Common myeloid progenitor, CD34-positive (primary cell): Measurements from ENCODE around the gene GNB1.

ENCODE experiments used
- CTCF ChIA-PET: fragments of 350-600 bp; sonication (Branson Sonifier 250); formaldehyde crosslinking; loops from one replicate; lab custom pipeline; 2021; ENCODE audit warnings: antibody characterized with exemption; lab: Charles Lee
- POLR2A ChIA-PET: fragments of 350-600 bp; sonication (Branson Sonifier 250); formaldehyde crosslinking; loops from one replicate; lab custom pipeline; 2021; ENCODE audit warnings: antibody characterized with exemption; lab: Charles Lee
- DNase-seq, 3 donors: peaks; one replicate each; pipeline versions ENCODE4 v3.0.0 to v3.0.0-alpha.2; 2013
- H3K27ac ChIP-seq, 2 experiments: 1 replicate in 1 of 2; 2 replicates in 1 of 2; pipeline ENCODE4 v1.7.0; 2013; ENCODE audit warnings: inconsistent platforms in 2 of 2, low read length in 2 of 2, mild to moderate bottlenecking in 2 of 2, low read depth in 1 of 2, moderate library complexity in 1 of 2; ENCODE audit not compliant: severe bottlenecking in 2 of 2, insufficient read depth in 1 of 2, poor library complexity in 1 of 2
- H3K27me3 ChIP-seq, 5 experiments: replicated peaks in 2 of 5; 1 replicate in 3 of 5; 2 replicates in 2 of 5; pipeline versions ENCODE4 v1.6.1 to v1.7.0; 2013; ENCODE audit warnings: low read length in 4 of 5, mild to moderate bottlenecking in 2 of 5, moderate library complexity in 2 of 5, inconsistent platforms in 1 of 5; ENCODE audit not compliant: insufficient read depth in 5 of 5, control insufficient read depth in 4 of 5
- H3K36me3 ChIP-seq, 4 experiments: 1 replicate in 2 of 4; 2 replicates in 2 of 4; pipeline versions ENCODE4 v1.6.1 to v1.7.0; 2013; ENCODE audit warnings: low read length in 3 of 4, control low read depth in 1 of 4, mild to moderate bottlenecking in 1 of 4; ENCODE audit not compliant: control insufficient read depth in 4 of 4, insufficient read depth in 4 of 4
- H3K4me1 ChIP-seq, 4 experiments: 1 replicate in 3 of 4; 2 replicates in 1 of 4; pipeline versions ENCODE4 v1.6.1 to v1.7.1; 2013; ENCODE audit warnings: low read length in 3 of 4, mild to moderate bottlenecking in 3 of 4, control low read depth in 1 of 4, inconsistent platforms in 1 of 4, moderate library complexity in 1 of 4; ENCODE audit not compliant: control insufficient read depth in 4 of 4, insufficient read depth in 4 of 4; ENCODE audit errors: control extremely low read depth in 1 of 4
- H3K4me3 ChIP-seq, 7 experiments: 1 replicate in 4 of 7; 2 replicates in 3 of 7; pipeline versions ENCODE4 v1.5.1 to v1.7.0; 2013; ENCODE audit warnings: mild to moderate bottlenecking in 7 of 7, low read length in 6 of 7, moderate library complexity in 6 of 7, inconsistent platforms in 2 of 7, low read depth in 2 of 7, control low read depth in 1 of 7; ENCODE audit not compliant: insufficient read depth in 4 of 7, control insufficient read depth in 1 of 7; ENCODE audit errors: extremely low read depth in 1 of 7
- H3K9me3 ChIP-seq, 5 experiments: 1 replicate in 4 of 5; 2 replicates in 1 of 5; pipeline versions ENCODE4 v1.6.1 to v1.7.1; 2013; ENCODE audit warnings: low read length in 4 of 5, mild to moderate bottlenecking in 2 of 5, inconsistent platforms in 1 of 5, low read depth in 1 of 5, moderate library complexity in 1 of 5; ENCODE audit not compliant: control insufficient read depth in 4 of 5, insufficient read depth in 2 of 5; ENCODE audit errors: control extremely low read depth in 1 of 5
- WGBS: methylation state at CpG from one replicate; pipeline ENCODE4 v1.1.5; 2013; ENCODE audit not compliant: insufficient coverage; 5-methylcytosine and 5-hydroxymethylcytosine counted together

Gene GNB1

DNA sequence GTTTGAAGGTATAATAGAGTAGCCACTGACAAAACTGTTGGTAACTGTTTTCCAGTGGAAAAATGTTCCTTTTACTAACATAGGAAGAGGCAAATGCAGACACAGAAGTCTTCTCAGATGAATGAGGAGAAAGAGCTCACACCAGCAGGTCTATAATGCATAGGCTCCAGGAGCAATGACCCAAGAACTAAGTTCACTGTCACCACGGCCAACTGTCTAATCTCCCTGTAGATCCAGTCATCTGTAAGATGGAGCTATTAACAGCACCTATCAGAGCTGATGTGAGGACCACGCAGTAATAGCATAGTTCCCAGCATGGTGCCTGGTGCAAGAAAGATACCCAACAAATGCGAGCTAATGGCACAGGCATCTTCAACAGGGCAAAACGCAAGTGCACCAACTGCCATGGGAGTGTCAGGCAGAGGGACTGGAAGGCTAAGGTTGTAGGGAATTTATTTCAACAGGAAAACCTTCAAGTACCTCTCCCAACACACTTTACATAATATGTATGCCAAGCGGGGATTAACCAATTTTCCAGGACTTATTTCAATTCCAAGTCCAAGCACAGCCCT lies 12.9 kb downstream of the GNB1 start:
- H3K4me1 ChIP-seq = peaks cover 0 to 32% (median 7%) of the 10 kb centered on the region in 4 experiments

GRCh38 chr1:1876335-1876930 lies 14.5 kb downstream of the GNB1 start:
- no peak overlapping the region for H3K27ac ChIP-seq
- no peak overlapping the region for H3K4me3 ChIP-seq
- POLR2A ChIA-PET = interaction anchor here (0.7 kb wide), 1 partner anchor 26 kb away, joined by 6 read pairs; no protein-coding TSS in a partner anchor
- H3K36me3 ChIP-seq = peaks cover 12 to 55% (median 27%) of the 10 kb centered on the region in 4 experiments
- H3K9me3 ChIP-seq = no peaks in the 10 kb centered on the region
- H3K4me1 ChIP-seq = peaks cover 0 to 28% (median 7%) of the 10 kb centered on the region in 4 experiments
- WGBS = 97% methylated on average over 6 of the region's 11 CpGs
- CTCF ChIA-PET = interaction anchor here (1.4 to 9.7 kb wide), 2 partner anchors 9 to 22 kb away, joined by 3 to 71 read pairs; no protein-coding TSS in a partner anchor
- DNase-seq = no peak
- H3K27me3 ChIP-seq = no peaks in the 10 kb centered on the region

More for the DNA sequence above, 12.9 kb downstream of the GNB1 start:
- POLR2A ChIA-PET = no interaction called here
- no peak overlapping the region for H3K27ac ChIP-seq
- peaks cover 12 to 52% (median 28%) of the 10 kb centered on the region in 4 experiments for H3K36me3 ChIP-seq
- no peak overlapping the region for H3K4me3 ChIP-seq
- DNase-seq = no peak
- WGBS = 92% methylated on average over 5 of the region's 5 CpGs
- no peaks in the 10 kb centered on the region for H3K9me3 ChIP-seq
- CTCF ChIA-PET = interaction anchor here (1.1 to 9.7 kb wide), 2 partner anchors 7 to 28 kb away, joined by 5 to 71 read pairs; no protein-coding TSS in a partner anchor
- H3K27me3 ChIP-seq = no peaks in the 10 kb centered on the region

GRCh38 chr1:1875932-1876331 lies 15.0 kb downstream of the GNB1 start:
- H3K4me1 ChIP-seq = peaks cover 0 to 28% (median 7%) of the 10 kb centered on the region in 4 experiments
- H3K36me3 ChIP-seq = peaks cover 12 to 55% (median 27%) of the 10 kb centered on the region in 4 experiments
- no peak overlapping the region for H3K27ac ChIP-seq
- POLR2A ChIA-PET = no interaction called here
- DNase-seq = no peak
- H3K27me3 ChIP-seq = no peaks in the 10 kb centered on the region
- CTCF ChIA-PET = interaction anchor here (1.2 to 9.7 kb wide), 3 partner anchors 9 to 94 kb away, joined by 3 to 71 read pairs (median 3); no protein-coding TSS in a partner anchor
- 100% methylated on average over 1 of the region's 1 CpG for WGBS
- H3K4me3 ChIP-seq = no peak overlapping the region
- H3K9me3 ChIP-seq = no peaks in the 10 kb centered on the region

DNA sequence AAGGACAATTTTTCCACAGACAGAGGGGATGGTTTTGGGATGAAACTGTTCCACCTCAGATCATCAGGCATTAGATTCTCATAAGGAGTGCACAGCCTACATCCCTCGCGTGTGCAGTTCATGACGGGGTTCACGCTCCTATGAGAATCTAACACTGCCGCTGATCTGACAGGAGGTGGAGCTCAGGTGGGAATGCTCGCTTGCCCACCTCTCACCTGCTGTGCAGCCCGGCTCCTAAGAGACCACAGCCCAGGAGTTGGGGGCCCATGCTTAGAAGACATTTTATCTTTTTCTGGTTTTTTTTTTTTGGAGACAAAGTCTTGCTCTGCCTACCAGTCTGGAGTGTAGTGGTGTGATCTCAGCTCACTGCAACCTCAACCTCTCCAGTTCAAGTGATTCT lies 16.0 kb downstream of the GNB1 start:
- no peaks in the 10 kb centered on the region for H3K9me3 ChIP-seq
- ChIA-PET CTCF (interaction anchor here (1.2 to 9.7 kb wide), 5 partner anchors 10 to 93 kb away, joined by 3 to 71 read pairs (median 4); no protein-coding TSS in a partner anchor), POLR2A (interaction anchor here (1.1 kb wide), 1 partner anchor 16 kb away, joined by 4 read pairs; no protein-coding TSS in a partner anchor)
- H3K27me3 ChIP-seq = no peaks in the 10 kb centered on the region
- no peak overlapping the region for H3K27ac ChIP-seq
- peaks cover 12 to 55% (median 27%) of the 10 kb centered on the region in 4 experiments for H3K36me3 ChIP-seq
- 99% methylated on average over 7 of the region's 7 CpGs for WGBS
- no peak for DNase-seq
- H3K4me1 ChIP-seq = peaks cover 0 to 30% (median 12%) of the 10 kb centered on the region in 4 experiments
- no peak overlapping the region for H3K4me3 ChIP-seq

GRCh38 chr1:1873186-1873585 lies 17.7 kb downstream of the GNB1 start:
- Histone ChIP-seq H3K4me1 (peaks cover 0 to 33% (median 19%) of the 10 kb centered on the region in 4 experiments), H3K27me3 (no peaks in the 10 kb centered on the region), H3K27ac (no peak overlapping the region), H3K9me3 (no peaks in the 10 kb centered on the region), H3K4me3 (no peak overlapping the region), H3K36me3 (peaks cover 10 to 42% (median 22%) of the 10 kb centered on the region in 4 experiments)
- WGBS = 100% methylated on average over 1 of the region's 2 CpGs
- ChIA-PET POLR2A (interaction anchor here (1.2 kb wide), 1 partner anchor 19 kb away, joined by 3 read pairs; no protein-coding TSS in a partner anchor), CTCF (interaction anchor here (0.7 to 9.7 kb wide), 3 partner anchors 12 to 33 kb away, joined by 3 to 71 read pairs (median 5); no protein-coding TSS in a partner anchor)
- no peak for DNase-seq

DNA sequence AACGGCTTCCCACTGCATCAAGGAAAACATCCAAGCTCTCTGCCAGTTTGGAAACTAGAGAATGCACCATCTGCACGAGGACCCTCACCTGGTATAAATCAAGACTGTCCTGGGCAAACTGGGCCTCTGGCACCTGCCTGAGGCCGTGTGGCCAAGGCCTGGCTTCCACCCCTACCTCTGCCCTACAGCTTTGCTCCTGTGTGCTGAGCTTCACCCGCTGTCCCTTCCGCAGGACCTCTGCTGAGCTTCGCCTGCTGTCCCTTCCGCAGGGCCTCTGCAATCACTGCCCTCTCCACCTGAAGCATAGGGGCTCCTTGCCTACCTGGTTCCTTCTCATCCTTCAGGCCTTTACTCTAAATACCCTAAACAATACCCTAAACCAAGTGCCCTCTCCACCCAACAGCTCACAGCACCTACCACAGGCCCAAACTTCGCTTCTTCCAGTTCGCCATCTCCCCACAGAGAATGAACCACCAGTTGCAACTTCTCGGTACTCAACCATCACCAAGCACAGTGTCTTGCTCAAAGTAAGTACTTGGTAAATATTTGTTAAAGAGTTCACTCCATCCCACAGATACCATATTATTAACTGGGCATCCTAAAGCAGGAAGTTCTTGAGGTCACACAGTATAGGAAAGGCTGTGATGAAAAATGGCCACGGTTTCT lies 18.4 kb downstream of the GNB1 start:
- H3K9me3 ChIP-seq = no peaks in the 10 kb centered on the region

More for the DNA sequence above, 18.4 kb downstream of the GNB1 start:
- DNase-seq = no peak
- no peak overlapping the region for H3K4me3 ChIP-seq
- no peak overlapping the region for H3K27ac ChIP-seq
- peaks cover 0 to 33% (median 17%) of the 10 kb centered on the region in 4 experiments for H3K4me1 ChIP-seq
- POLR2A ChIA-PET = interaction anchor here (1.2 kb wide), 1 partner anchor 19 kb away, joined by 3 read pairs; no protein-coding TSS in a partner anchor
- CTCF ChIA-PET = interaction anchor here (0.7 to 9.7 kb wide), 4 partner anchors 11 to 25 kb away, joined by 3 to 71 read pairs (median 9); no protein-coding TSS in a partner anchor
- WGBS = 91% methylated on average over 8 of the region's 11 CpGs
- H3K27me3 ChIP-seq = no peaks in the 10 kb centered on the region
- H3K36me3 ChIP-seq = peaks cover 10 to 36% (median 22%) of the 10 kb centered on the region in 4 experiments
